SU-DHL-6 (cell line): ENCODE results near the gene MMAB.

ENCODE experiments used
- H2AFZ ChIP-seq: fragments of 200-600 bp; sonication (generic); 2 replicates; pipeline ENCODE4 v1.6.1; 2014; ENCODE audit warnings: low read depth, mild to moderate bottlenecking, moderate library complexity, mixed read lengths, antibody characterized with exemption, low read length; ENCODE audit not compliant: severe bottlenecking
- H3F3A ChIP-seq: fragments of 200-600 bp; shearing (Covaris generic); 2 replicates; pipeline ENCODE4 v1.6.0; 2016; ENCODE audit warnings: antibody characterized with exemption, mild to moderate bottlenecking; ENCODE audit not compliant: insufficient read depth
- H3K27ac ChIP-seq: fragments of 200-600 bp; sonication (generic); 2 replicates; pipeline ENCODE4 v1.5.1; 2016; ENCODE audit warnings: low read depth, mild to moderate bottlenecking, low read length, moderate library complexity, mixed read lengths
- H3K27me3 ChIP-seq: fragments of 200-600 bp; sonication (generic), shearing (Covaris generic); 2 replicates; pipeline ENCODE4 v1.6.0; 2014; ENCODE audit warnings: mild to moderate bottlenecking, low read length
- H3K36me3 ChIP-seq: fragments of 200-600 bp; sonication (generic); 2 replicates; pipeline ENCODE4 v1.6.1; 2014; ENCODE audit warnings: mild to moderate bottlenecking, low read length, mixed read lengths
- H3K4me2 ChIP-seq: fragments of 300-600, 200-600 bp; shearing (Covaris generic), sonication (generic); 2 replicates; pipeline ENCODE4 v1.6.0; 2014; ENCODE audit warnings: low read length, low read depth, mild to moderate bottlenecking; ENCODE audit not compliant: poor library complexity, severe bottlenecking
- H3K4me3 ChIP-seq: fragments of 200-600 bp; sonication (generic); 2 replicates; pipeline ENCODE4 v1.5.1; 2014; ENCODE audit warnings: antibody characterized with exemption, low read length, mild to moderate bottlenecking, mixed read lengths; ENCODE audit not compliant: insufficient read depth, poor library complexity, severe bottlenecking
- H3K79me2 ChIP-seq: fragments of 200-600 bp; sonication (generic); 2 replicates; pipeline ENCODE4 v1.6.1; 2014; ENCODE audit warnings: mild to moderate bottlenecking, low read length, moderate library complexity; ENCODE audit not compliant: insufficient read depth
- H3K9ac ChIP-seq: fragments of 200-600 bp; sonication (generic); 2 replicates; pipeline ENCODE4 v1.7.0; 2014; ENCODE audit warnings: mild to moderate bottlenecking, low read length
- H3K9me2 ChIP-seq: fragments of 200-600 bp; sonication (generic); replicated peaks from 2 replicates; pipeline ENCODE4 v1.6.1; 2014; ENCODE audit warnings: low read length; ENCODE audit not compliant: insufficient read depth
- H3K9me3 ChIP-seq: fragments of 200-600 bp; sonication (generic); 2 replicates; pipeline ENCODE4 v1.6.1; 2014; ENCODE audit warnings: low read length, mixed read lengths; ENCODE audit not compliant: insufficient read depth
- H4K20me1 ChIP-seq: fragments of 200-600 bp; sonication (generic); 2 replicates; pipeline ENCODE4 v1.6.1; 2014; ENCODE audit warnings: low read depth, mild to moderate bottlenecking, antibody characterized with exemption, low read length, moderate library complexity, mixed read lengths
- EZH2phosphoT487 ChIP-seq: fragments of 200-600 bp; sonication (generic), shearing (Covaris generic); conservative IDR thresholded peaks from 2 replicates; pipeline ENCODE4 v1.6.1; 2018; ENCODE audit warnings: mild to moderate bottlenecking, antibody characterized with exemption, low read length, moderate library complexity, mixed read lengths
- TF ChIP-seq, protein P1 (sequence below): fragments of 200-600 bp; sonication (generic); IDR thresholded peaks from one replicate; pipeline ENCODE4 v1.5.1; 2017; ENCODE audit warnings: antibody characterized with exemption, mild to moderate bottlenecking, low read length, moderate library complexity; ENCODE audit not compliant: insufficient read depth, poor library complexity, severe bottlenecking

Gene MMAB

DNA sequence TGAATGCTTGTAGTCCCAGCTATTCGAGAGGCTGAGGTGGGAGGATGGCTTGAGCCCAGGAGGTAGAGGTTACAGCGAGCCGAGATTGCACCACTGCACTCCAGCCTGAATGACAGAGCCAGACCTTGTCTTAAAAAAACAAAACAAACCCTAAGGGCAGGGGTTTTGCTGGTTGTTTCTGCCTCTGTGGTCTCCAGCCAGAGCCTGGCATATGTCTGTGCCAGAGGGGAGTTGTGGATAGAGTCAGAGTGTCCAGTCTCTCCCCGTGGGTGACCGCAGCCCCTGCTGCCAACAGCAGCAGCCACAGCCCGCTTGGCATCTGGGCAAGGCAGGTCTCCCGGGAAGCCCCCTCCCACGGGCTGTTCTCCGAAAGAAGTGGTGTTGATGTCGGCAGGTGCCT, 37.9 kb upstream of the MMAB start:
- Histone ChIP-seq H3K9me3 (no peaks in the 10 kb centered on the region), H3K79me2 (no peaks in the 10 kb centered on the region), H3K9me2 (no peaks in the 10 kb centered on the region), H3K9ac (no peak overlapping the region), H3K4me3 (no peak overlapping the region), H3K27me3 (no peaks in the 10 kb centered on the region), H4K20me1 (no peaks in the 10 kb centered on the region), H3K27ac (no peak overlapping the region), H3K4me2 (no peak overlapping the region), H2AFZ (no peak overlapping the region), H3F3A (no peaks in the 10 kb centered on the region), H3K36me3 (no peaks in the 10 kb centered on the region)
- TF ChIP-seq EZH2phosphoT487, result no peak
- TF ChIP-seq, protein P1, sequence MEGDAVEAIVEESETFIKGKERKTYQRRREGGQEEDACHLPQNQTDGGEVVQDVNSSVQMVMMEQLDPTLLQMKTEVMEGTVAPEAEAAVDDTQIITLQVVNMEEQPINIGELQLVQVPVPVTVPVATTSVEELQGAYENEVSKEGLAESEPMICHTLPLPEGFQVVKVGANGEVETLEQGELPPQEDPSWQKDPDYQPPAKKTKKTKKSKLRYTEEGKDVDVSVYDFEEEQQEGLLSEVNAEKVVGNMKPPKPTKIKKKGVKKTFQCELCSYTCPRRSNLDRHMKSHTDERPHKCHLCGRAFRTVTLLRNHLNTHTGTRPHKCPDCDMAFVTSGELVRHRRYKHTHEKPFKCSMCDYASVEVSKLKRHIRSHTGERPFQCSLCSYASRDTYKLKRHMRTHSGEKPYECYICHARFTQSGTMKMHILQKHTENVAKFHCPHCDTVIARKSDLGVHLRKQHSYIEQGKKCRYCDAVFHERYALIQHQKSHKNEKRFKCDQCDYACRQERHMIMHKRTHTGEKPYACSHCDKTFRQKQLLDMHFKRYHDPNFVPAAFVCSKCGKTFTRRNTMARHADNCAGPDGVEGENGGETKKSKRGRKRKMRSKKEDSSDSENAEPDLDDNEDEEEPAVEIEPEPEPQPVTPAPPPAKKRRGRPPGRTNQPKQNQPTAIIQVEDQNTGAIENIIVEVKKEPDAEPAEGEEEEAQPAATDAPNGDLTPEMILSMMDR, result no peak

DNA sequence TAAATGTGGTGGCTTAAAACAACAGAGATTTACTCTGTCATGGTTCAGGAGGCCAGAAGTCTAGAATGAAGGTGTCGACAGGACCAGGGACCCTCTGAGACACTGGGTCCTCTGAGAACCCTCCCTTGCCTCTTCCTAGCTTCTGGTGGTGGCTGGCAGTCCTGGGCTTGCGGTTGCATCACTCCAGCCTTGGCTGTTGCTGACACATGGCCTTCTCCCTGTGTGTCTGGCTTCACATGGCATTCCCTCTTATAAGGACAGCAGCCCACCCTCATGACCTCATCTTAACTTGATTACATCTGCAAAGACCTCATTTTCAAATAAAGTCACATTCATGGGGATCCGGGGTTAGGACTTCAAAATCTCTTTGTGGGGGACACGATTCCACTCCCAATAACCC, 37.2 kb upstream of the MMAB start:
- H3K36me3 ChIP-seq, result no peaks in the 10 kb centered on the region
- H3K9me2 ChIP-seq, result no peaks in the 10 kb centered on the region
- TF ChIP-seq, protein P1, result no peak
- TF ChIP-seq EZH2phosphoT487, result no peak

DNA sequence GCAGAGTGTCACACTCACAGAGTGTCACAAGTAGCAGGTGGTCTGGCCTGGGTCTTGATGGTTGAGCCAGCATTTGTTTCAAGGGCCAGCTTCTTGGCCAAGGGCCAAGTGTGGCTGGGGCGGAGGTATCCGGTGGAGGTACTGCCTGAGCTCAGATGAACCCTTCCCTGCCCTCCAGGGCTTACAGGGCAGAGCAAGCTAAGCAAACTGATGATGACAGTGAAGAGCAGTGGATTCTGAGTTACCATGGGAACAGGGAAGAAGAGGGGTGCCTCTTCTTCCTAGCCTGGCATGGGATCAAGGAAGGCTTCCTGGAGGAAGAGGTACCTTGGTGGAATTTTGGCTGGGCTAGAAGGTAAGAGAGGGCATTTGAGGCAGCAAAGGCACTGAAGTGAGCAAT, 36.0 kb upstream of the MMAB start:
- Histone ChIP-seq H3K9me3 (no peaks in the 10 kb centered on the region), H2AFZ (no peak overlapping the region)
- TF ChIP-seq, protein P1, result no peak
- TF ChIP-seq EZH2phosphoT487, result no peak

More for the DNA sequence above, 37.2 kb upstream of the MMAB start:
- H3K4me3 ChIP-seq, result no peak overlapping the region
- H3F3A ChIP-seq, result no peaks in the 10 kb centered on the region
- no peaks in the 10 kb centered on the region for H3K79me2 ChIP-seq
- H3K4me2 ChIP-seq, result no peak overlapping the region
- no peaks in the 10 kb centered on the region for H4K20me1 ChIP-seq
- H3K27ac ChIP-seq, result no peak overlapping the region
- no peak overlapping the region for H3K9ac ChIP-seq
- no peaks in the 10 kb centered on the region for H3K27me3 ChIP-seq
- H2AFZ ChIP-seq, result no peak overlapping the region
- no peaks in the 10 kb centered on the region for H3K9me3 ChIP-seq

More for the DNA sequence above, 36.0 kb upstream of the MMAB start:
- H4K20me1 ChIP-seq, result no peaks in the 10 kb centered on the region
- H3K36me3 ChIP-seq, result no peaks in the 10 kb centered on the region
- H3K4me3 ChIP-seq, result no peak overlapping the region
- H3K4me2 ChIP-seq, result no peak overlapping the region
- no peaks in the 10 kb centered on the region for H3K79me2 ChIP-seq
- no peak overlapping the region for H3K9ac ChIP-seq
- H3F3A ChIP-seq, result no peaks in the 10 kb centered on the region
- no peak overlapping the region for H3K27ac ChIP-seq
- no peaks in the 10 kb centered on the region for H3K9me2 ChIP-seq
- no peaks in the 10 kb centered on the region for H3K27me3 ChIP-seq
